GM12801 (cell line): ENCODE results near the gene OGDH.

ENCODE experiments used
- CTCF ChIP-seq: IDR thresholded peaks from one replicate; pipeline ENCODE4 v1.5.1; 2011; ENCODE audit warnings: control low read depth; ENCODE audit not compliant: insufficient read length; ENCODE audit errors: extremely low read depth

The OGDH gene

GRCh38 chr7:44633254-44634186 is 27.1 kb downstream of the OGDH start:
- no peak for TF ChIP-seq CTCF

- no peak for TF ChIP-seq CTCF
These were observed 27.9 kb downstream of the OGDH start for GRCh38 chr7:44634187-44634838.

- TF ChIP-seq CTCF = no peak
These were observed 28.6 kb downstream of the OGDH start for GRCh38 chr7:44634839-44635591.

- TF ChIP-seq CTCF = no peak
These were observed 29.7 kb downstream of the OGDH start for GRCh38 chr7:44636041-44636584.

GRCh38 chr7:44636926-44637325 is 30.5 kb downstream of the OGDH start:
- no peak for TF ChIP-seq CTCF

GRCh38 chr7:44637788-44638594 is 31.6 kb downstream of the OGDH start:
- TF ChIP-seq CTCF = no peak
